Measurements from ENCODE around the gene ZNF367.

Gene ZNF367

DNA sequence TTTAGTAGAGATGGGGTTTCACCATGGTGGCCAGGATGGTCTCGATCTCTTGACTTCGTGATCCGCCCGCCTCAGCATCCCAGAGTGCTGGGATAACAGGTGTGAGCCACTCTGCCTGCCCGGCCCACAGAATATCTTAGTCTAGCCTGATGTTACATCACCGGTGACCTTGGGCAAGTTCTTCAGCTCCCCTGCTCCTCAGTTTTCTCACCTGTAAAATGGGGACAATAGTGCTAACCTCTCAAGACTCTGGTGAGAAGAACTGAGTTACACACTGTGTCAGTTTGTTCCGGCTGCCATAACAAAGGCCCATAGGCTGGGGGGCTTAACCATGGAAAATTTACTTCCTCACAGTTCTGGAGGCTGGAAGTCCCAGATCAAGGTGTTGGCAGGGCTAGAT is 19.3 kb upstream of the ZNF367 start:
- in situ Hi-C loops (cut with MboI; ENCODE audit: low sequenced_read_pairs), result no loop called here

DNA sequence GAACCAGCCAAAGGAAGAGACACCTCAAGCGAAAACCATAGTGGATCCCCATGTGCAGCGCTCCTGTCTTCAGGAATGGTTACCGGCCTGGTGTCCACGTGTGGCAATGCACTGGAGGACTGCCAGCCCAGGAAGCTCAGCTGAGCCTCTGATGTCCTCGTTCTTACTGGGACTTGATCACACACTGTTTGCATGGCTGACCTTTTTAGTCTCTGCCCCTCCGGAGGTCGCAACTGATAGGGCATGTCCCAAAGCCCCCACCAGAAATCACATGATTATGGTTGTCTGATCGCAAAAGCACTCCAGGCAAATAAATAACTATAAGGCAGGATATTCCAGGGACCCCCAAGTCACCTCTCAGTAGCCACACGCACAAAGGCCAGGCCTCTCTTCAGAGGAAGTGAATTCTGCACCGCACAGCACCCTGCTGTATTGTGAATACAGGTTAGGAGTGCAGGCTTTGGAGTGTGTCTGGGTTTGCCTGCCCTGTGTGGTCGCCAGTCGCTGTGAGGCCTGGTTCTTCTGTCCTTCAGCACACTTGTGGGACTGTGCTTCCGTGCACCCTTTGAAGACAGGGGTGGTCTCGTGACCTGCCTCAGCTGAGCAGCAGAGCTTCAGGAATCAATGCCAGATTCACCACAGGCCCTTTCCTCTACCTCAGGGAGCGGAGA is 18.4 kb upstream of the ZNF367 start:
- in situ Hi-C loops (cut with MboI; ENCODE audit: low sequenced_read_pairs), result no loop called here

DNA sequence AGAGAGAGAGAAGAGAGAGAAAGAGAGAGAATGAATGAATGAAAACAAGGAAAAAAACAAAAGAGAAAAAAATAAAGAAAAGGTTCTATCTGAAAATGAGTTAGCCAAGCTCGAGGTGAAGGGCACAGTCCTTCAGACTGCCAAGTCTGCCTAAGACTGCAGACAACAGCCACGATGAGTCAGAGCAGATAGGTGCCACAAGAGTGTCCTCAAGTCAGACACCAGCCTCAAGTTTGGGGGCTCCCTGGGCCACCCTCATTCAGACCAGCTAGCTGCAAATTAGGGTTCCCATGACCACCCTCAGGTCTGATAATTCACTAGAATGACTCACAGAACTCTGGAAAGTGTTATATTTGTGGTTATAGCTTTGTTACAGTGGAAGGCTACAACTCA is 17.9 kb upstream of the ZNF367 start:
- in situ Hi-C loops (cut with MboI; ENCODE audit: low sequenced_read_pairs), result no loop called here

DNA sequence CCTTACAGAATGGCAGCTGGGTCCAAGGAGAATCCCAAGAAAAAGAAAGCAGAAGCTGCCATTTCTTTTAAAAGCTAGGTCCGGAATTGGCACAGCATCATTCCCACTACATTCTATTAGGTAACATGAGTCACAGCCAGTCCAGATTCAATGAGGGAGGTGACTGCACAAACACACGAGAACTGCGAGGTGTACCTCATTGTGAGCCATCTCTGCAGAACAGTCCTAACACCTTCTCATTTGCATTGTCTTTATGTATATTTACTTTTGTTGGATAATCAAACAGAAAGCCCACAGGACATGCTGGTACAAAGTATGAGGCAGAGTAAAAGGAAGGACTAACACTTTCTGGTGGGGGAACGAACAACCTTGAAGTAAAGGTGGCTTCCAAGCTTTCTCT is 17.2 kb upstream of the ZNF367 start:
- in situ Hi-C loops (cut with MboI; ENCODE audit: low sequenced_read_pairs), result no loop called here

DNA sequence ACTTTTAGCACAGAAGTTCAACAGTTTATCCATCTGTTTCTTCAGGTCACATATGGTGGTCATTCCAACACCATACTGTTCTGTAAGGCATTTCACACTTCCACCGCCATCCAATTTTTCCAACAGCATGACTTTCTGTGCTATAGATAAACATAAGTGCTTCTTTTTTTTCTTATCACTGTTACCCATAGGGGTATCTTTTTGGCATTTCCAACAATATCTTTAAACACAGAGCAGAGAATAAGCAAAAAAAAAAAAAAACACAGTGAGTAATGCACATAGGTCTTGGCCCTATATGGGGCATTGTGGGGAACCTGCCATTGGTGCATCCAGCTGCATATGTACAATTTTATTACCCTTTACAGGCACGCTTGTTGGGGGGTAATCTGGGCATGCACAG is 12.2 kb upstream of the ZNF367 start:
- in situ Hi-C loops (cut with MboI; ENCODE audit: low sequenced_read_pairs), result no loop called here

DNA sequence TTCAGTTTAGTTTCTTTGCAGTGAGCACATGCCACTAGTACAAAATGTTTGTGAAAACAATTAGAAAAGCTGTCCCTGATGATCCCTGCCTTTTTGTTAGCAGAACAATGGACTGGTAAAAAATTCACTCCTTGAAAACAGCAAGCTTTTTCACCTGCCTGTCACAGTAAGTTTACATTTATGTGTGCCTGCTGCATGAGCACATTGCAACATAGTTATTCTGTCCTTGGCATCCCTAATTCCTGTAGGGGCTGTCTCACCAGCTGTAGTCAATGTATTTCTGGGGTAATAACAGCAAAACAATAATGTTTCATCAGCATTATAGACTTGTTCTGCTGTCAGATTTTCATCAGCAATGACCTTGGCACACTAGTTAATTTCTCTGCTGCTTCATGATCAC is 11.6 kb upstream of the ZNF367 start:
- in situ Hi-C loops (cut with MboI; ENCODE audit: low sequenced_read_pairs), result no loop called here

DNA sequence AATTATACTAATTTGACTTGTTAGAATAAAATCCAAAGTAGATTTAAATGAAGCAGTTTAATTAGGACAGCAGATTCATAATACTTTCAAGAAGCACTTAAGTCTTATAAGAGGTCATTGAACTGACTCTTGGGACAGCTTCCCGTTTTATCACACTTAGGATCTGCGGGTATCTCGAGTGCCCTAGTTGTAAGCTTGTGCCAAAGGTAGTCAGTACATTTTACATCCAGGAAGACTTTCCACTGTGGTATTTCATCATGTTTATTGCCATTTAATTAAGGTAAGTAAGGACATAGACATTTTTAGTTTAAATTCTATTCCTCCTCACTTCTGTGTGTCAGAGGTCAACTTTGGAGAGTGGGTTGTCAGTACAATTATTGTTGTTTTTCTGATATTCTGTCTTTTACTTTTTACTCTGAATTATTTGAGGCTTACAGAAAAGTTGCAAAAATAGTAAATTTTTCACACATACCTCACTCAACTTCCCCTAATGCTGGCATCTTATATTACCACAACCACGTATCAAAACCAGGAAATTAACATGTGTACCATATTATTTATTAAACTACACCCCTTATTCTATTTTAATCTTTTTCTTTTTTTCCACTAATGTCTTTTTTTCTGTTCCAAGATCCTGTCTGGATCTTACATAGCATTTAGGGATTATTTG is 7.5 kb upstream of the ZNF367 start:
- in situ Hi-C loops (cut with MboI; ENCODE audit: low sequenced_read_pairs), result no loop called here

DNA sequence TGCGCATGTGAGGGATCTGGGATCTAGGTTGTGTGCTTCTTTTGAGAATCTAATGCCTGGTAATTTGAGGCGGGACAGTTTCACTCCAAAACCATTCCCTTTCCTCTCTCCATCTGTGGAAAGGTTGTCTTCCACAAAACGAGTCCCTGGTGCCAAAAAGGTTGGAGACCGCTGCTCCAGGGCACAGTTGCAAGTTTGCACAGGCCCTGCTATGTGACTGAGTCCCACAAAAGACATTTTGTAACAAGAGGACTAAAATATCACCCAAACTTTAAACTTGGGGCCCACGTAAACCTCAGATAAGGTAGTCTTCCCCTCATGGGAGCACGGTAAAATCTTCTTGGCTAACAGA is 5.8 kb upstream of the ZNF367 start:
- in situ Hi-C loops (cut with MboI; ENCODE audit: low sequenced_read_pairs), result no loop called here

DNA sequence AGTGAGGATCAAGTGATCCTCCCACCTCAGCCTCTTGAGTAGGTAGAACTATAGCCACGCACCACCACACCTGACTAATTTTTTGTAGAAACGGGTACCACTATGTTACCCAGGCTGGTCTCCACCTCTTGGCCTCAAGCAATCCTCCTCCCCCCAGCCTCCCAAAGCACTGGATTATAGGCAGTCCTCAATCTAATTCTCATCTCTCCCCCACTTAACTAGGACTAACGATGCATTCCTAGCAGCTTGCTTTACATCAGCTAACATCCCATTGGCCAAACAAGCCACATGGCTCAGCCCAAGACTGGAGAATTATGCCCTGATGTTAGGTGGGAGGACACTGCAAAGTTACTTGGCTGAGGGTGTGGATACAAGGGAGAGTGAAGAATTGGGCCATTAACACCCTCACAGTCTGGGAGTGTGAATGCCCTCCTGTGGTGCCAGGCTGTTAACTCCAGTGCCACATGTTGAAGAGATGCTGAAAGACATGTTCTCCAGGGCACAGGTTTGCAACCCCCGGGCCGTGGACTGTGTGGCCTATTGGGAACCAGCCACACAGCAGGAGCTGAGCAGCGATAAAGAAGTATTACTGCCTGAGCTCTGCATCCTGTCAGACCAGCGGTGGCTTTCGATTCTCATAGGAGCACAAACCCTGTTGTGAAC is 5.3 kb upstream of the ZNF367 start:
- in situ Hi-C loops (cut with MboI; ENCODE audit: low sequenced_read_pairs), result no loop called here

DNA sequence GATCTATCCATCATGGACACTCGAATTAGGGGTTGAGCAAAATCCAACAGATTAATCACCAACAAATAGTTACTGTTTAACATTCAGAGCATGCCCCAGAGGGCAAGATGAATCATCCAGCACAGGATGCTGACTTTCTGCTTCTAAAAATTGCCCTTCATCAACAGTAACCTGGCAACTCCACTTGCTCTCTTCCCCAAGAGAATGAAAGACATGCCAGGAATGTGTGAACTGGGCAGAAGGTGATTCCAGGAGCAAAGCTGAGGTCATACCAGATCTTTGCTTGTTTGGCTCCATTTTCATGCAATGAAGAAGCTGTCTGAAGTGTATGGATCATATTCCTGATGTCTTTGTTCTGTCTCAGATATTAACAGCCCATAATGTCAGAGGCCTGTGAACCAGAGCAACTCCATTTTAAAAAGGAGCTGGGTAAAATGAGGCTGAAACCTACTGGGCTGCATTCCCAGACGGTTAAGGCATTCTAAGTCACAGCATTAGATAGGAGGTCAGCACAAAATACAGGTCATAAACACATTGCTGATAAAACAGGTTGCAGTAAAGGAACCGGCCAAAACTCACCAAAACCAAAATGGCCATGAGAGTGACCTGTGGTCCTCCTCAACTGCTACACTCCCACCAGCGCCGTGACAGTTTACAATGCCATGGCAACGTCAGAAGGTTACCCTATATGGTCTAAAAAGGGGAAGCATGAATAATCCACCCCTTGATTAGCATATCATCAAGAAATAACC is 2.5 kb upstream of the ZNF367 start:
- in situ Hi-C loops (cut with MboI; ENCODE audit: low sequenced_read_pairs), result no loop called here

DNA sequence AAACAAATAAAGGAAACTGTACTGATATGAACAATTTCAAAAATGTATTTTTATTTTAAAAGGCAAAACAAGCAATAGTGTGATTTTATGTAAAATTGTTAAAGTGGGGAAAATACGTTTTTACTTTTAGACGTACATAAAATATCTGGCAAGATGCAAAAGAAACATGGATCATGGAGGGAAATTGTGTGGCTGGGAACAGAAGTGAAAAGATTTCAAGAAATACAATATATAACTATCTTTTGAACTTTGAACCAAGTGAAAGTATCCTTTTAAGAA is 1.5 kb upstream of the ZNF367 start:
- in situ Hi-C loops (cut with MboI; ENCODE audit: low sequenced_read_pairs), result no loop called here

DNA sequence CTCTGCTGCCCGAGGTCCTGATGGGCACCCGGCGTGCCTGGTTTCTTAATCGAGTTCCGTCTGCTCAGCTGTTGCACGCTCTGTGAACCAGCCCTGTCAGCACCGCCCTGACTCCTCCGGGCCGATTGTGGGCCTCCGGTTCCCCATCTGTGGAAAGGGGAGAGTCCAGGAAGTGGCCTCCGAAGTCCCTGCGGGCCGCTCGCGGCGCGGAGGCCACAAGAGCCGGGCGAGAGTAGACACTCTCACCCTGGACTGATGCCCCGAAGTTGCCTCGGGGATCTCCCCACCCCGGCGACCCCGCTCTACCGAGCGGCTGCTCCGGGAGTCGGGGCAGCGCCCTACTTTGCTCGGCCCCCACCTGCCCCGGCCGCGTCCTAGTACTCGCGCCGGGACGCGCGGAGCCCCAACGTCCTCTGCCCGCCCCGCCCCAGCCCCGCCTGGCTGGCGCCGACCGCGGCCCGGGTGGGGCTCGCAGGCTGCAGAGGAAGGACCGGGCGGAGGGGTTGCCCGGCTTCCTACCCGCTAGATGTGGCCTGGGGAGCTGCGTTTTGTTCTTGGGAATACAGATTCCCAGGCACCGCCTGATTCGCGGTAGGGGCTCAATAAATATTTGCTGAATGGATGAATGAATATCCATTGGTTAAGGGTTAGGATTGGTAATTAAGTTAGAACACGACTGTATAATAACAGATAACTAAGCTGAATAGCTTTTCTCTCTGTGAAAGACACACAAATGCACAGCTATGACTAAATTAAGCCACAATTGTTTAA is 935 bp upstream of the ZNF367 start:
- in situ Hi-C loops (cut with MboI; ENCODE audit: low sequenced_read_pairs), result no loop called here

DNA sequence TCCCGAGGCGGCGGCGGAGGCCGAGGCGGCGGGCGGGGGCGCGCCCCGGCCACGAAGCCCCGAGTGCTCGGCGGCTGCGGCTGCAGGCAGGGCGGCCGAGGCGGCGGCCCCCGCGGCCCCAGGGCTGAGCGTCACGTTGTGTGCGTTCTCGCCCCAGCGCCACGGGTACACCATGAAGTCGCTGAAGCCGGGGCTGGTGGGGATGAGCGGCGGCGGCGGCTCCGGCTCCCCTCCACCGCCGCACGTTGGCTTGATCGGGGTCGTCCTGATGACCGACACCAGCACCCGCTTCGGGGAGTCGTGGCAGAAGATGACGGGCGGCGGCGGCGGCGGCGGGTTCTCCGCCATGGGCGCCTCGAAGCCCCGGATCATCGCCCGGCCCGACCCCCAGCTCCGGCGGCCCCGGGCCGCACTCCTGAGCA is 498 bp downstream of the ZNF367 start:
- in situ Hi-C loops (cut with MboI; ENCODE audit: low sequenced_read_pairs), result no loop called here

DNA sequence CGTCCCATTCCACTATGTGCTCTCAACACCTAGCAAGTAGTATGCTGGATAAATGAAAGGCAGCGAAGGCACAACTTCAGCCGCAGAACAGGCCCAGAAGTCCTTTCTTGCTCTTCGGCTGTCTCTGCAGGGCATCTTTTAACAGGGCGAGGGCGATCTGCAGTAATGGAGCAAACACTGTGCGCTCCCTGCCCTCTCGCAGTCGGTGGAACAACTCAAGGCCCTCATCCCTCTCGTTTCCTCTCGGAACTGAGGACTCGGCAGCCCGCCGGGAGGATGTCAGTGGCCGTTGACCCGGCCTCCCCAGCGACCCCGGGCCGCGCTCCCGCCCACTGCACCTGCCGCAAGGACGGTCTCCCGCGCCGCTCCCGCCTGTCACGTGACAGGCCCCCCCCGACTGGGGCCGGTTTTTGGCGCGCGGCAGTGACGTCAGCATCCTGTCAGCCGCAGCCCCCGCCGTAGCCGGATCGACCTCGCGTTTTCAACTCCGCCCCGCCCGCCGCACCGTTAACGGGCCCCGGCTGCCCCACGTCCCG is 1.1 kb downstream of the ZNF367 start:
- in situ Hi-C loops (cut with MboI; ENCODE audit: low sequenced_read_pairs), result no loop called here

DNA sequence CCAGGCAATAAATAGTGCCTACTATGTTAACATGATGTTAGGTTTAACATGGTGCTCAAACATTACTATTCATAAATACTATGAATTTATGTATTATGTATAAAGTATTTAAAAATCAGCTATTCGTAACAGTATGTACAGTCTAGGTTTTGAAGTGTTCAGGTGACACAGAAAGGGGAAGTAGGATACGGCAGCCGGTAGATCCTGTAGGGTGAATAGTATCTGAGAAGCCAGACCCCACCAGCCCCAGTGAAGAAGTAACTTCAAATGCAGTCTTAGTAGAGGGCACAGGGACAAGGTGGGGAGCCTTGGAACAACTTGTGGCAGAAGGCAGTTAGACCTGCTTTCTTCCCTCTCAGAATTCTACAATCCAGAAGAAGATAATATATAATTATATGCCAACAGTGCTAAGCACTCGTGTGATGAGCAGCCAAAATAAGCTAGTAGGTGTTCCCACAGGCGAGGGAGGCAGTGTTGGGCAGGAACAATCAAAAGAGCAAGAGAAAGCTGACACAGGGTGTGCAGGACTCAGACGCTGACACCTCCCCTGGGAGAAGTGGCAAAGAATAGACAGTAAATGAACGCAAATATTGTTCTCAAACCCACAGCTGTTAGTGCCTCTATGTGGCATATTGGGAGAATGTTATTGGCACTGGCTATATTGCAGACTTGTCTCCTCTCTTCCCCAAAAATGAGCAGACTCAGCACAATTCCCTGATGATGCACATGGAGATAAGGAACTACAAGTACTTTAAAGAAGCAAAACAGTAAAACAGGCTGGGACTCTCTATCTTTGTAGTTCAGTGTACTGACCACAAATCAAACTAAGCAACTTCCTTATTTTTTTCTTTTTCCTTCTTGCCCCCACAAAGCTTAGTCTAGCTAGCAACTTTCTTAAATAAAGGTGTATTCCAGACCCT is 4.6 kb downstream of the ZNF367 start:
- in situ Hi-C loops (cut with MboI; ENCODE audit: low sequenced_read_pairs), result no loop called here

DNA sequence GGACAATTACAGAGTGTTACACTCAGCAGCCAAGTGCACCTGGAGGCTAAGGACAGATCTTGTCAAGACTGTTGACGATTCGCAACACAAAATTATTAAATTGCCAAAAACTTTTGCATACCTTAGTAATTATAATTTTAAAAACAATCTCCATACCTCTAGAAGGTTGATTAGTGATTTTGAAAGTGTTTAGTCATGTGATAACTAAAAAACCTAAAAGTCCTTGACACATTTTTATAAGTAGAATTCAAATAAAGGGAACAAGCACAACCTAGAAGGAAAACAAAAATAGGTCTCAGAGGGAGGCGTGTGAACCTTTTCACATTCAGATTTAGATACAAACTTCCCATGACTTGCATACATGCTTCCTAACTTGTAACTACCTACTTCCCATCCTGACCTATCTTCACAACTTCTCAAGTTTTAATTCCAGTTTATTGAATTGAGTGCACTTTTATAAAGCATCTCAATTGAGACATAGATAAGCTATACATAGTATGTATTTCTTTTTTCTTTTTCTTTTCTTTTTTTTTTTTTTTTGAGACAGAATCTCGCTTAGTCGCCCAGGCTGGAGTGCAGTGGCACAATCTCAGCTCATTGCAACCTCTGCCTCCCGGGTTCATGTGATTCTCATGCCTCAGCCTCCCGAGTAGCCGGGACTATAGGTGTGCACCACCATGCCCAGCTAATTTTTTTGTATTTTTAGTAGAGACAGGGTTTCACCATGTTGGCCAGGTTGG is 5.8 kb downstream of the ZNF367 start:
- in situ Hi-C loops (cut with MboI; ENCODE audit: low sequenced_read_pairs), result no loop called here

DNA sequence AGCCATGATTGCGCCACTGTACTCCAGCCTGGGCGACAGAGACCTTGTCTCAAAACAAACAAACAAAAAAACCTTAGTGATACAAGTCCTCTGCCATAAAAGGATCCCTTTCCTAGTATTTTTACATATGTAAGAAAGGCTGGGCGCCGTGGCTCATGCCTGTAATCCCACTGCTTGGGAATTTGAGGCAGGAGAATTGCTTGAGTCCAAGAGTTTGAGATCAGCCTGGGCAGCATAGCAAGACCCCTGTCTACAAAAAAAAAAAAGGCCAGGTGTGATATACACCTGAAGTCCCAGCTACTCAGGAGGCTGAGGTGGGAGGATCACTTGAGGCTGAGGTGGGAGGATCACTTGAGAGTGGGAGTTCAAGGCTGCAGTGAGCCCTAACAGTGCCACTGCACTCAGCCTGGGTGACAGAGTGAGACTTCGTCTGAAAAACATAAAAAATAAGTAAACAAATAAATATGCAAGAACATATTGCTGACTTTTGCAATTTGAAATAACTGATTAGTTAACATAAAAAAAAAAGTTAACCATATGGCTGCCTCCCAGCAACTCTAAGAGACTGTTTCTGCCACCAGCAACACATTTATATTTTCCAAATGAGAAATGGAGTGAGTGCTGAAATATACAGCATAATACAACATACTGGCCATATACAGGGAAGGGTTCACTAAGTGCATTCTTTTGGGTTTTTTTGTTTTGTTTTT is 6.9 kb downstream of the ZNF367 start:
- in situ Hi-C loops (cut with MboI; ENCODE audit: low sequenced_read_pairs), result no loop called here

DNA sequence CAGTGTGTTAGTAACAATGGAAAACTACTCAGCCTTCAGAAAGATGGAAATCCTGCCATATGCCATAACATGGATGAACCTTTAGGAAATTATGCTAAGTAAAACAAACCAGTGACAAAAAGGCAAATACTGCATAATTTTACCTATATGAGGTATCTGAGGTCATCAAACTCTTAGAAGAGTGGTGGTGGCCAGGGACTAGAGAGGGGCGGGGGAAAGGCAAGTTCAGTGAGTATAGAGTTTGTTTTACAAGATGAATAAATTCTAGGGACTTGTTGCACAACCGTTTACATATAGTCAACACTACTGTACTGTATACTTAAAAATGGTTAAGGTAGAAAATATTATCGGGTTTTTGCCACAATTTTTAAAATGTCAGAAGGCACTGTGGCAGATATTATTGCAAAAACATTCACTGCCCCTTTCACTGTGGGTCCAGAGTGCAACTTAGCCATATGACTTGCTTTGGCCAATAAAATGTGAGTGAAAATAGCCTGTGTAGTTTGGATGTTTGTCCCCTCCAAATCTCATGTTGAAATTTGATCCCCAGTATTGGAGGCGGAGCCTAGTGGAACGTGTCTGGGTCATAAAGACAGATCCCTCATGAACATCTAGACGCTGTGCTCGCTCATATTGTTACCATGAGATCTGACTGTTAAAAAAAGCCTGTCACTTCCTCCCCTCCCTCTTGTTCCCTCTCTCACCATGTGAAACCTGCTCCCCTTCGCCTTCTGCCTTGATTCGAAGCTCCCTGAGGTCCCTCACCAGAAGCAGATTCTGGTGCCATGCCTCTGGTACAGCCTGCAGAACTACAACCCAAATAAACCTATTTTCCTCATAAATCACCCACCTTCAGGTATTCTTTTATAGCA is 9.5 kb downstream of the ZNF367 start:
- in situ Hi-C loops (cut with MboI; ENCODE audit: low sequenced_read_pairs), result no loop called here
